H9 (cell line): ENCODE measurements around the gene RBM19. TPM values are rescaled to one million over a fixed set of nuclear protein-coding genes. Genes with fewer than 3 reads are reported as not detected.

Source experiments
- DNase-seq: peaks from one replicate; pipeline ENCODE4 v3.0.0-alpha.2; 2017
- H2AFZ ChIP-seq: one replicate; pipeline ENCODE4 v1.6.1; 2013; ENCODE audit warnings: mild to moderate bottlenecking, low read length, control low read depth, moderate library complexity
- H2AK5ac ChIP-seq: 2 replicates; pipeline ENCODE4 v1.6.1; 2013; ENCODE audit warnings: low read length, control low read depth, mixed read lengths; ENCODE audit not compliant: insufficient read length
- H2BK120ac ChIP-seq: one replicate; pipeline ENCODE4 v1.6.1; 2013; ENCODE audit warnings: low read depth, mild to moderate bottlenecking, low read length, control low read depth, inconsistent platforms; ENCODE audit not compliant: poor library complexity, severe bottlenecking
- H2BK12ac ChIP-seq: 2 replicates; pipeline ENCODE4 v1.6.1; 2013; ENCODE audit warnings: low read length, control low read depth, mixed read lengths, low read depth; ENCODE audit not compliant: insufficient read length
- H2BK15ac ChIP-seq: 2 replicates; pipeline ENCODE4 v1.6.1; 2013; ENCODE audit warnings: low read depth, low read length, control low read depth
- H2BK20ac ChIP-seq: one replicate; pipeline ENCODE4 v1.6.1; 2013; ENCODE audit warnings: low read depth, mild to moderate bottlenecking, low read length, control low read depth, inconsistent platforms; ENCODE audit not compliant: poor library complexity, severe bottlenecking
- H2BK5ac ChIP-seq: 2 replicates; pipeline ENCODE4 v1.6.1; 2013; ENCODE audit warnings: low read length, control low read depth, mixed read lengths; ENCODE audit not compliant: insufficient read length
- H3K14ac ChIP-seq: 2 replicates; pipeline ENCODE4 v1.6.1; 2013; ENCODE audit warnings: low read length, control low read depth; ENCODE audit not compliant: insufficient read depth
- H3K18ac ChIP-seq: 2 replicates; pipeline ENCODE4 v1.6.1; 2013; ENCODE audit warnings: low read depth, mild to moderate bottlenecking, mixed read lengths, low read length, control low read depth; ENCODE audit not compliant: insufficient read length
- H3K23ac ChIP-seq: 2 replicates; pipeline ENCODE4 v1.6.1; 2013; ENCODE audit warnings: low read length, control low read depth, mixed read lengths, low read depth; ENCODE audit not compliant: insufficient read length
- H3K23me2 ChIP-seq: 2 replicates; pipeline ENCODE4 v1.6.1; 2013; ENCODE audit warnings: low read depth, mild to moderate bottlenecking, mixed read lengths, low read length, control low read depth; ENCODE audit not compliant: insufficient read length, poor library complexity, severe bottlenecking
- H3K27ac ChIP-seq: 2 replicates; pipeline ENCODE4 v1.5.1; 2013; ENCODE audit warnings: low read length, control low read depth, mixed read lengths, low read depth; ENCODE audit not compliant: insufficient read length
- H3K27me3 ChIP-seq: 2 replicates; pipeline ENCODE4 v1.6.1; 2013; ENCODE audit warnings: low read length, control low read depth, inconsistent platforms; ENCODE audit not compliant: insufficient read depth
- H3K4ac ChIP-seq: 2 replicates; pipeline ENCODE4 v1.6.1; 2013; ENCODE audit warnings: low read depth, mild to moderate bottlenecking, control low read depth, inconsistent platforms, low read length, moderate library complexity
- H3K4me1 ChIP-seq: 2 replicates; pipeline ENCODE4 v1.6.1; 2013; ENCODE audit warnings: low read length, control low read depth, inconsistent platforms; ENCODE audit not compliant: insufficient read depth
- H3K4me2 ChIP-seq: 2 replicates; pipeline ENCODE4 v1.6.1; 2013; ENCODE audit warnings: low read length, control low read depth, mixed read lengths; ENCODE audit not compliant: insufficient read length, insufficient read depth
- H3K56ac ChIP-seq: 2 replicates; pipeline ENCODE4 v1.6.1; 2013; ENCODE audit warnings: low read depth, mild to moderate bottlenecking, mixed read lengths, low read length, control low read depth; ENCODE audit not compliant: insufficient read length
- H3K79me1 ChIP-seq: 2 replicates; pipeline ENCODE4 v1.6.1; 2013; ENCODE audit warnings: low read depth, mild to moderate bottlenecking, moderate library complexity, low read length, control low read depth, inconsistent platforms; ENCODE audit not compliant: insufficient read depth, poor library complexity, severe bottlenecking
- H3K79me2 ChIP-seq: 2 replicates; pipeline ENCODE4 v1.6.1; 2013; ENCODE audit warnings: low read length, control low read depth, inconsistent platforms; ENCODE audit not compliant: insufficient read depth
- H3K9ac ChIP-seq: 2 replicates; pipeline ENCODE4 v1.6.1; 2013; ENCODE audit warnings: low read length, control low read depth, mixed read lengths; ENCODE audit not compliant: insufficient read length; ENCODE audit errors: extremely low read depth
- H3K9me3 ChIP-seq: one replicate; pipeline ENCODE4 v1.6.1; 2013; ENCODE audit warnings: low read depth, low read length, inconsistent platforms; ENCODE audit not compliant: control insufficient read depth
- H3T11ph ChIP-seq: one replicate; pipeline ENCODE4 v1.6.1; 2013; ENCODE audit warnings: mild to moderate bottlenecking, low read length, control low read depth, inconsistent platforms
- H4K20me1 ChIP-seq: one replicate; pipeline ENCODE4 v1.6.1; 2013; ENCODE audit not compliant: control insufficient read depth, insufficient read length, insufficient read depth
- H4K5ac ChIP-seq: 2 replicates; pipeline ENCODE4 v1.6.1; 2013; ENCODE audit warnings: low read depth, mild to moderate bottlenecking, mixed read lengths, low read length, control low read depth; ENCODE audit not compliant: insufficient read length
- H4K8ac ChIP-seq: replicated peaks from 2 replicates; pipeline ENCODE4 v1.6.1; 2013; ENCODE audit warnings: low read length, control low read depth, mixed read lengths, low read depth; ENCODE audit not compliant: insufficient read length
- H4K91ac ChIP-seq: 2 replicates; pipeline ENCODE4 v1.6.1; 2013; ENCODE audit warnings: low read depth, mild to moderate bottlenecking, moderate library complexity, mixed read lengths, low read length, control low read depth; ENCODE audit not compliant: insufficient read length
- H3K27ac Mint-ChIP-seq, 3 experiments: 2 replicates in 2 of 3; 3 replicates in 1 of 3; pipeline ENCODE4 v1.8.0; 2020 to 2021; ENCODE audit warnings: mixed read lengths in 3 of 3, mild to moderate bottlenecking in 1 of 3, moderate library complexity in 1 of 3
- H3K27me3 Mint-ChIP-seq: 2 replicates; pipeline ENCODE4 v1.8.0; 2021; ENCODE audit warnings: low read depth, mild to moderate bottlenecking, moderate library complexity, mixed read lengths
- H3K36me3 Mint-ChIP-seq, 3 experiments: 2 replicates in 2 of 3; 3 replicates in 1 of 3; pipeline ENCODE4 v1.8.0; 2020 to 2021; ENCODE audit warnings: low read depth in 3 of 3, mixed read lengths in 3 of 3; ENCODE audit not compliant: insufficient read depth in 1 of 3
- H3K4me1 Mint-ChIP-seq, 2 experiments: 2 replicates each; pipeline ENCODE4 v1.8.0; 2020; ENCODE audit warnings: mixed read lengths in 2 of 2
- H3K4me3 Mint-ChIP-seq, 2 experiments: 2 replicates in 1 of 2; 3 replicates in 1 of 2; pipeline ENCODE4 v1.8.0; 2020 to 2021; ENCODE audit warnings: mild to moderate bottlenecking in 2 of 2, mixed read lengths in 2 of 2, moderate library complexity in 1 of 2
- H3K9me3 Mint-ChIP-seq, 2 experiments: 2 replicates in 1 of 2; 3 replicates in 1 of 2; pipeline ENCODE4 v1.8.0; 2020; ENCODE audit warnings: mild to moderate bottlenecking in 2 of 2, mixed read lengths in 2 of 2, moderate library complexity in 1 of 2
- WGBS: extraction: QIAGEN DNeasy Blood & Tissue Kit; methylation state at CpG from one replicate; pipeline ENCODE4 v1.1.7; 2013; ENCODE audit warnings: missing lambda C conversion rate, low lambda C conversion rate, mixed read lengths; ENCODE audit not compliant: insufficient read length; ENCODE audit errors: extremely low coverage; 5-methylcytosine and 5-hydroxymethylcytosine counted together
- total RNA-seq: library from RNA; stranded (reverse); gene quantifications from 2 replicates; pipeline ENCODE4 v1.2.1, GENCODE V29; 2021
- TF ChIP-seq, protein P1 (sequence below): fragments of 200-600 bp; sonication (generic); conservative IDR thresholded peaks from 3 replicates; pipeline ENCODE4 v1.8.0; 2021; ENCODE audit warnings: antibody characterized with exemption, mild to moderate bottlenecking

The RBM19 gene
- total RNA-seq, 1 experiment from 2014 or later, result 32.2 TPM

DNA sequence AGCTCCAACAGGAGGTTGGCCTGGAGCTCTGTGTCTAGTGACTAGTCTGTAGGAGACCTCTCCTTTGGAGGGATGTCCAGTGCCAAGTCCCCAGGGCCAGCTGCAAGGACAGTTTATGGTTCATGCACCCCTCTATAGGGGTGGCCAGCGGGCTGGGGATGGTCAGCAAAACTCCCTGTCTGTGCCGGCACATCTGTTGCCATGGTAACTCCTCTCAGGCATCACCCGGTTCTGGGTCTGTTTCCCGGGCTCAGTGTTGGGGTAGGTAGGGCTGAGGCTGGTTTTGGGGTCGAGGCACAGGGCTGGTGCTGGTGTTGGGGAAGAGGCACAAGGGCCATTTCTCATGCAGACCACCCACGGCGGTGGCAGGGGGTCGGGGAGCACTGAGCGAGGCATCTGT lies 196.8 kb downstream of the RBM19 start:
- Histone ChIP-seq H3K27ac (no peak overlapping the region), H4K91ac (no peak overlapping the region), H3T11ph (no peak overlapping the region), H4K20me1 (no peaks in the 10 kb centered on the region), H3K14ac (no peak overlapping the region; the same call in 1 of the 2 replicates), H4K5ac (no peak overlapping the region), H2BK12ac (no peak overlapping the region), H3K4me1 (no peaks in the 10 kb centered on the region), H2BK15ac (no peak overlapping the region), H3K4ac (no peak overlapping the region), H2AK5ac (no peak overlapping the region), H2AFZ (no peak overlapping the region), H4K8ac (no peak overlapping the region), H2BK5ac (no peak overlapping the region), H3K79me2 (0 out of 2 replicates have a peak, but pooled peaks cover 2% of the 10 kb centered on the region), H3K9ac (no peak overlapping the region), H2BK120ac (no peak overlapping the region), H3K56ac (no peak overlapping the region), H3K9me3 (no peaks in the 10 kb centered on the region), H3K23me2 (no peaks in the 10 kb centered on the region), H2BK20ac (no peak overlapping the region), H3K23ac (no peak overlapping the region), H3K18ac (no peak overlapping the region), H3K79me1 (no peaks in the 10 kb centered on the region), H3K27me3 (no peaks in the 10 kb centered on the region), H3K4me2 (no peak overlapping the region)
- H3K4me1 Mint-ChIP-seq, result peaks cover 9 to 10% of the 10 kb centered on the region in 2 experiments
- H3K4me3 Mint-ChIP-seq, result no peak overlapping the region
- H3K9me3 Mint-ChIP-seq, result no peaks in the 10 kb centered on the region
- H3K36me3 Mint-ChIP-seq, result no peaks in the 10 kb centered on the region; a peak in 1 of 7 replicates
- TF ChIP-seq, protein P1, sequence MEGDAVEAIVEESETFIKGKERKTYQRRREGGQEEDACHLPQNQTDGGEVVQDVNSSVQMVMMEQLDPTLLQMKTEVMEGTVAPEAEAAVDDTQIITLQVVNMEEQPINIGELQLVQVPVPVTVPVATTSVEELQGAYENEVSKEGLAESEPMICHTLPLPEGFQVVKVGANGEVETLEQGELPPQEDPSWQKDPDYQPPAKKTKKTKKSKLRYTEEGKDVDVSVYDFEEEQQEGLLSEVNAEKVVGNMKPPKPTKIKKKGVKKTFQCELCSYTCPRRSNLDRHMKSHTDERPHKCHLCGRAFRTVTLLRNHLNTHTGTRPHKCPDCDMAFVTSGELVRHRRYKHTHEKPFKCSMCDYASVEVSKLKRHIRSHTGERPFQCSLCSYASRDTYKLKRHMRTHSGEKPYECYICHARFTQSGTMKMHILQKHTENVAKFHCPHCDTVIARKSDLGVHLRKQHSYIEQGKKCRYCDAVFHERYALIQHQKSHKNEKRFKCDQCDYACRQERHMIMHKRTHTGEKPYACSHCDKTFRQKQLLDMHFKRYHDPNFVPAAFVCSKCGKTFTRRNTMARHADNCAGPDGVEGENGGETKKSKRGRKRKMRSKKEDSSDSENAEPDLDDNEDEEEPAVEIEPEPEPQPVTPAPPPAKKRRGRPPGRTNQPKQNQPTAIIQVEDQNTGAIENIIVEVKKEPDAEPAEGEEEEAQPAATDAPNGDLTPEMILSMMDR, result no peak
- peaks cover 6% of the 10 kb centered on the region for H3K27me3 Mint-ChIP-seq
- no CpG with 5 or more reads among the region's 9 CpGs for WGBS
- DNase-seq, result no peak
- no peak overlapping the region for H3K27ac Mint-ChIP-seq
